ENCODE measurements around the gene DYNLRB2. TPM values are rescaled to one million over a fixed set of nuclear protein-coding genes. Genes with fewer than 3 reads are reported as not detected.

DYNLRB2 gene
- total RNA-seq, 1 experiment from 2014 or later, result not detected

- no peak overlapping the region for H2AFZ ChIP-seq (ENCODE audit: low read length)
- no peaks in the 10 kb centered on the region for H3K79me2 ChIP-seq (ENCODE audit: low read length)
- H3K36me3 ChIP-seq (ENCODE audit: insufficient read depth, low read length), result no peaks in the 10 kb centered on the region
- H4K20me1 ChIP-seq (ENCODE audit: insufficient read depth, low read depth, low read length), result no peaks in the 10 kb centered on the region
- DNase-seq, result no peak
- H3K9ac ChIP-seq (ENCODE audit: low read length), result no peak overlapping the region
- no peak overlapping the region for H3K4me2 ChIP-seq (ENCODE audit: low read depth, low read length, poor library complexity, severe bottlenecking)
- H3K4me1 ChIP-seq (ENCODE audit: low read length), result no peaks in the 10 kb centered on the region
- H3K27ac ChIP-seq (ENCODE audit: low read length), result no peak overlapping the region
- no peak overlapping the region for H3K4me3 ChIP-seq (ENCODE audit: low read length)
- H3K9me3 ChIP-seq (ENCODE audit: low read length), result no peaks in the 10 kb centered on the region
- H3K9me2 ChIP-seq (replicated peaks; ENCODE audit: insufficient read depth, low read length), result no peaks in the 10 kb centered on the region
- no peaks in the 10 kb centered on the region for H3K27me3 ChIP-seq (ENCODE audit: low read length)
These were observed 39.5 kb downstream of the DYNLRB2 start for GRCh38 chr16:80580109-80580832.

GRCh38 chr16:80583466-80583865 lies 42.7 kb downstream of the DYNLRB2 start:
- Histone ChIP-seq H3K36me3 (ENCODE audit: insufficient read depth, low read length) (no peaks in the 10 kb centered on the region), H3K9me2 (replicated peaks; ENCODE audit: insufficient read depth, low read length) (no peaks in the 10 kb centered on the region), H3K9ac (ENCODE audit: low read length) (no peak overlapping the region), H3K4me3 (ENCODE audit: low read length) (no peak overlapping the region), H3K4me1 (ENCODE audit: low read length) (no peaks in the 10 kb centered on the region), H4K20me1 (ENCODE audit: insufficient read depth, low read depth, low read length) (no peaks in the 10 kb centered on the region), H3K27me3 (ENCODE audit: low read length) (no peaks in the 10 kb centered on the region), H3K9me3 (ENCODE audit: low read length) (no peaks in the 10 kb centered on the region), H3K79me2 (ENCODE audit: low read length) (no peaks in the 10 kb centered on the region), H3K27ac (ENCODE audit: low read length) (no peak overlapping the region), H2AFZ (ENCODE audit: low read length) (no peak overlapping the region), H3K4me2 (ENCODE audit: low read depth, low read length, poor library complexity, severe bottlenecking) (no peak overlapping the region)
- DNase-seq, result no peak

- Histone ChIP-seq H3K4me2 (ENCODE audit: low read depth, low read length, poor library complexity, severe bottlenecking) (no peak overlapping the region), H3K9me3 (ENCODE audit: low read length) (no peaks in the 10 kb centered on the region), H3K4me3 (ENCODE audit: low read length) (no peak overlapping the region), H3K27ac (ENCODE audit: low read length) (no peak overlapping the region), H2AFZ (ENCODE audit: low read length) (no peak overlapping the region), H3K36me3 (ENCODE audit: insufficient read depth, low read length) (no peaks in the 10 kb centered on the region), H4K20me1 (ENCODE audit: insufficient read depth, low read depth, low read length) (no peaks in the 10 kb centered on the region), H3K4me1 (ENCODE audit: low read length) (no peaks in the 10 kb centered on the region), H3K9me2 (replicated peaks; ENCODE audit: insufficient read depth, low read length) (no peaks in the 10 kb centered on the region), H3K79me2 (ENCODE audit: low read length) (no peaks in the 10 kb centered on the region), H3K9ac (ENCODE audit: low read length) (no peak overlapping the region), H3K27me3 (ENCODE audit: low read length) (no peaks in the 10 kb centered on the region)
- no peak for DNase-seq
These were observed 45.0 kb downstream of the DYNLRB2 start for GRCh38 chr16:80585764-80586163.

- Histone ChIP-seq H3K27ac (ENCODE audit: low read length) (no peak overlapping the region), H3K4me1 (ENCODE audit: low read length) (no peaks in the 10 kb centered on the region), H3K9me3 (ENCODE audit: low read length) (no peaks in the 10 kb centered on the region), H3K4me3 (ENCODE audit: low read length) (no peak overlapping the region), H4K20me1 (ENCODE audit: insufficient read depth, low read depth, low read length) (no peaks in the 10 kb centered on the region), H3K27me3 (ENCODE audit: low read length) (no peaks in the 10 kb centered on the region), H3K4me2 (ENCODE audit: low read depth, low read length, poor library complexity, severe bottlenecking) (no peak overlapping the region), H3K79me2 (ENCODE audit: low read length) (no peaks in the 10 kb centered on the region), H3K9ac (ENCODE audit: low read length) (no peak overlapping the region), H2AFZ (ENCODE audit: low read length) (no peak overlapping the region), H3K9me2 (replicated peaks; ENCODE audit: insufficient read depth, low read length) (no peaks in the 10 kb centered on the region), H3K36me3 (ENCODE audit: insufficient read depth, low read length) (no peaks in the 10 kb centered on the region)
- DNase-seq, result no peak
These were observed 45.7 kb downstream of the DYNLRB2 start for GRCh38 chr16:80586476-80586875.

GRCh38 chr16:80587071-80587470 lies 46.3 kb downstream of the DYNLRB2 start:
- DNase-seq, result no peak
- Histone ChIP-seq H2AFZ (ENCODE audit: low read length) (no peak overlapping the region), H3K79me2 (ENCODE audit: low read length) (no peaks in the 10 kb centered on the region), H3K4me1 (ENCODE audit: low read length) (no peaks in the 10 kb centered on the region), H3K4me2 (ENCODE audit: low read depth, low read length, poor library complexity, severe bottlenecking) (no peak overlapping the region), H3K27me3 (ENCODE audit: low read length) (no peaks in the 10 kb centered on the region), H4K20me1 (ENCODE audit: insufficient read depth, low read depth, low read length) (no peaks in the 10 kb centered on the region), H3K9me2 (replicated peaks; ENCODE audit: insufficient read depth, low read length) (no peaks in the 10 kb centered on the region), H3K27ac (ENCODE audit: low read length) (no peak overlapping the region), H3K9ac (ENCODE audit: low read length) (no peak overlapping the region), H3K36me3 (ENCODE audit: insufficient read depth, low read length) (no peaks in the 10 kb centered on the region), H3K9me3 (ENCODE audit: low read length) (no peaks in the 10 kb centered on the region), H3K4me3 (ENCODE audit: low read length) (no peak overlapping the region)

- Histone ChIP-seq H3K79me2 (ENCODE audit: low read length) (no peaks in the 10 kb centered on the region), H3K36me3 (ENCODE audit: insufficient read depth, low read length) (no peaks in the 10 kb centered on the region), H3K9me3 (ENCODE audit: low read length) (no peaks in the 10 kb centered on the region), H4K20me1 (ENCODE audit: insufficient read depth, low read depth, low read length) (no peaks in the 10 kb centered on the region), H2AFZ (ENCODE audit: low read length) (no peak overlapping the region), H3K27me3 (ENCODE audit: low read length) (no peaks in the 10 kb centered on the region), H3K27ac (ENCODE audit: low read length) (no peak overlapping the region), H3K4me2 (ENCODE audit: low read depth, low read length, poor library complexity, severe bottlenecking) (no peak overlapping the region), H3K4me1 (ENCODE audit: low read length) (no peaks in the 10 kb centered on the region), H3K4me3 (ENCODE audit: low read length) (no peak overlapping the region), H3K9ac (ENCODE audit: low read length) (no peak overlapping the region), H3K9me2 (replicated peaks; ENCODE audit: insufficient read depth, low read length) (peaks cover 4% of the 10 kb centered on the region; the same call in 1 of the 2 replicates)
- no peak for DNase-seq
These were observed 50.5 kb downstream of the DYNLRB2 start for GRCh38 chr16:80591071-80591915.

- Histone ChIP-seq H3K79me2 (ENCODE audit: low read length) (no peaks in the 10 kb centered on the region), H3K27ac (ENCODE audit: low read length) (no peak overlapping the region), H3K9ac (ENCODE audit: low read length) (no peak overlapping the region), H3K4me1 (ENCODE audit: low read length) (no peaks in the 10 kb centered on the region), H4K20me1 (ENCODE audit: insufficient read depth, low read depth, low read length) (no peaks in the 10 kb centered on the region), H2AFZ (ENCODE audit: low read length) (no peak overlapping the region), H3K4me3 (ENCODE audit: low read length) (no peak overlapping the region), H3K36me3 (ENCODE audit: insufficient read depth, low read length) (no peaks in the 10 kb centered on the region), H3K4me2 (ENCODE audit: low read depth, low read length, poor library complexity, severe bottlenecking) (no peak overlapping the region), H3K27me3 (ENCODE audit: low read length) (no peaks in the 10 kb centered on the region), H3K9me2 (replicated peaks; ENCODE audit: insufficient read depth, low read length) (peaks cover 12% of the 10 kb centered on the region), H3K9me3 (ENCODE audit: low read length) (no peaks in the 10 kb centered on the region)
- no peak for DNase-seq
These were observed 51.5 kb downstream of the DYNLRB2 start for GRCh38 chr16:80592273-80592672.

GRCh38 chr16:80594756-80595155 lies 54.0 kb downstream of the DYNLRB2 start:
- Histone ChIP-seq H3K4me1 (ENCODE audit: low read length) (no peaks in the 10 kb centered on the region), H3K36me3 (ENCODE audit: insufficient read depth, low read length) (no peaks in the 10 kb centered on the region), H3K27ac (ENCODE audit: low read length) (no peak overlapping the region), H3K9me2 (replicated peaks; ENCODE audit: insufficient read depth, low read length) (peaks cover 12% of the 10 kb centered on the region), H3K79me2 (ENCODE audit: low read length) (no peaks in the 10 kb centered on the region), H4K20me1 (ENCODE audit: insufficient read depth, low read depth, low read length) (no peaks in the 10 kb centered on the region), H2AFZ (ENCODE audit: low read length) (no peak overlapping the region), H3K4me3 (ENCODE audit: low read length) (no peak overlapping the region), H3K9me3 (ENCODE audit: low read length) (no peaks in the 10 kb centered on the region), H3K4me2 (ENCODE audit: low read depth, low read length, poor library complexity, severe bottlenecking) (no peak overlapping the region), H3K27me3 (ENCODE audit: low read length) (no peaks in the 10 kb centered on the region), H3K9ac (ENCODE audit: low read length) (no peak overlapping the region)
- DNase-seq, result no peak

All from Karpas-422 (cell line).